ENCODE measurements around the gene OTUD5.

Gene OTUD5

DNA sequence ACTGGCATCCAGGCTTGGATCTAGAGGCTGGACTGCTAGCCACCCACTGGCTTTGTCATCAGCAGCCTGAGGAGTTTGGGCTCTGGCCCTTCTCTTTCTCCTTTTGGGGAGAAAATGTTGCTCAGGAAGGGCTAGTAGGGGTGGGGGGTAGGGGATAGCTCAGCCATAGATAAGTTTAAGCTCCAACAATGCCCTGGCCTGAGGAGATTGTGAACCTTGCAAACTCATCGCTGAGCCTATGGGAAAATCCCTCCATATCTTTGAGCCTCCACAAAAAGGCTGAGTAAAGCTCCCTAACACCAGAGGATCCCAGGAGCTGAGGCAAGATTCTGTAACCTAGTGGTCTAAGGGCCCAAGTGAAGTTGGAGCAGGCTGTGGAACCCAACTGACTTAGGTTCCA is 8.8 kb downstream of the OTUD5 start:
- DNase-seq (ENCODE audit: low read depth), result no peak
- H3K4me3 ChIP-seq (ENCODE audit: low read depth, low read length), result no peak overlapping the region
- TF ChIP-seq, protein P1, sequence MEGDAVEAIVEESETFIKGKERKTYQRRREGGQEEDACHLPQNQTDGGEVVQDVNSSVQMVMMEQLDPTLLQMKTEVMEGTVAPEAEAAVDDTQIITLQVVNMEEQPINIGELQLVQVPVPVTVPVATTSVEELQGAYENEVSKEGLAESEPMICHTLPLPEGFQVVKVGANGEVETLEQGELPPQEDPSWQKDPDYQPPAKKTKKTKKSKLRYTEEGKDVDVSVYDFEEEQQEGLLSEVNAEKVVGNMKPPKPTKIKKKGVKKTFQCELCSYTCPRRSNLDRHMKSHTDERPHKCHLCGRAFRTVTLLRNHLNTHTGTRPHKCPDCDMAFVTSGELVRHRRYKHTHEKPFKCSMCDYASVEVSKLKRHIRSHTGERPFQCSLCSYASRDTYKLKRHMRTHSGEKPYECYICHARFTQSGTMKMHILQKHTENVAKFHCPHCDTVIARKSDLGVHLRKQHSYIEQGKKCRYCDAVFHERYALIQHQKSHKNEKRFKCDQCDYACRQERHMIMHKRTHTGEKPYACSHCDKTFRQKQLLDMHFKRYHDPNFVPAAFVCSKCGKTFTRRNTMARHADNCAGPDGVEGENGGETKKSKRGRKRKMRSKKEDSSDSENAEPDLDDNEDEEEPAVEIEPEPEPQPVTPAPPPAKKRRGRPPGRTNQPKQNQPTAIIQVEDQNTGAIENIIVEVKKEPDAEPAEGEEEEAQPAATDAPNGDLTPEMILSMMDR (IDR thresholded peaks at IDR 0.05; ENCODE audit: insufficient read depth, low read depth, low read length, missing control alignments), result no peak

DNA sequence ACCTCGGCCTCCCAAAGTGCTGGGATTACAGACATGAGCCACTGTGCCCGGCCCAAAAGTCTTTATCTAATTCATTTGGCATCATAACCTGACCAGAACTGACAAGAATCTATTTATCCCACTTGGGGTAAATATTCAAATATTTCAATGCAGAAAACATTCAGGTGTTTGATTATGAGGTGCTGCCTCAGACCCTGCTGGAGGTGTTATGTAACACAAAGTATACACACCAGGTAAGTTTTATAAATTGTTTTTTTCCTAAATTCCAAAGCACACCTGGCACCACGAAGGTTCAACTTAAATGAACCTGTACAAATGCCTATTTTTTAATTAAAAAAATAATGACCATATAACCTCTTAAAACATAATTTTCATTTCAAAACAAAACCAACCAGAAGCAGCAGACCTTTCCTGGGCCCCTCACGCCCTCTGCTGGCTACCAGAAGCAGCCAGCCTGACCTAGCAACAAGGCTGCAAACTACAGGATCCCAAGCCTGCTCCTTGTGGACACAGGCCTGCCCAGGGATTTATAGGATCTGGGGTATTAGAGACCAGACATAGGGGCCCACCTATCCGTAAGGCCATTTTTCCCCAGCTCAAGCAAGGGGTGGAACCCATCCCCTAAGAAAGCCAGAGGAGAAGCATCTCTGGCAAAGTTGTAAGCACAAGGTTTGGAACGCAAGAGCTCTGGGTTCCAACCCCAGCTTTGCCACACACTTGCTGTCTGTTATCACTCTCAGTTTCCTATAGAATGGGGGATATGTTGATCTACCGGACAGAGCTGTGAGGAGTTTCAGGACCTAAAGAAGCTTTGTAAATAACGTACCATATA is 11.7 kb downstream of the OTUD5 start:
- DNase-seq (ENCODE audit: low read depth), result peak; percentile 64
- TF ChIP-seq, protein P1 (IDR thresholded peaks at IDR 0.05; ENCODE audit: insufficient read depth, low read depth, low read length, missing control alignments), result peak; percentile 72
- no peak overlapping the region for H3K4me3 ChIP-seq (ENCODE audit: low read depth, low read length)

DNA sequence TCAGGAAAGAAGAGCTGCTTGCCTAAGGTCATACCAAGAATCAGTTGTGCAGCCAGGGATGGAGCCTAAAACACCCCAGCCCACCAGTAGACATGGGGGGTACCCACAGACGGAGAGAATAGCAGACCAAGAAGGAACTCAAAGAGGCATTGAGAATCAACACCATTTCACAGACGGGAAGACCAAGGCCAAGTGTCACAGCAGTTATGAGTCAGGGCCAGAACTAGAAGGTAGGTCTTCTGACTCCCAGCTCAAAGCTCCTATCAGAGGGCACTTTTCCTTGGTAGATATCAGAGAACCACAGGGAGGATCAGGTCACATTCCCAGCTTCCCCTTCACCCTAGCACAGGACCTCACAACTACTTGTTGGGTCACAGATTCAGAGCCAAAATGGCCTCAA is 14.5 kb downstream of the OTUD5 start:
- H3K4me3 ChIP-seq (ENCODE audit: low read depth, low read length), result no peak overlapping the region
- TF ChIP-seq, protein P1 (IDR thresholded peaks at IDR 0.05; ENCODE audit: insufficient read depth, low read depth, low read length, missing control alignments), result no peak
- DNase-seq (ENCODE audit: low read depth), result no peak

DNA sequence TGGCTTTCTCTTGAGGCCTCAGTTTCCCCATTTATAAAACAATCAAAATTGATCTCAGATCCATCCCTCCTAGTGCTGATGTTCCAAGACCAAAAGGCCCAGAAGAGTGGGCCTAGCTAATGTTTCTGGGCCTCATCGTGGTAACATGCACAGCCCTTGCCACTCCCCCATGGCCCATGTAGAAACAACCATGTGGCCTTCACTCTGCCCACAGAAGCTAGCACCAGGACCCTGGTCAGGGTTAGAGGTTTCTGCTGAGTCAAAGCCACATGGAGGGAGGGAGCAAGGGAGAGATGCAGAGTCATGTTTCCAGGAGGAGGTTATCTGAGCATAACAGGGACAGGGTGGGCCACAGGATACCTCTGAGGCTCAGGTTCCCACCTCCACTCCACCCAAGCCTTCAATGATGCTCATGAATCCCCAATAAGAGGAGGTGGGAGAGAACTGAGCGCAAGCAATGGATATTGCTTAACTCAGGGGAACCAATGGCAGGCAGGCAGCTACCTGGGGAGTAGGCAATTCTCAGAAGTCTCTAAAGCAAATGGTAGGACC is 16.9 kb downstream of the OTUD5 start:
- DNase-seq (ENCODE audit: low read depth), result peak; percentile 54
- TF ChIP-seq, protein P1 (IDR thresholded peaks at IDR 0.05; ENCODE audit: insufficient read depth, low read depth, low read length, missing control alignments), result no peak
- H3K4me3 ChIP-seq (ENCODE audit: low read depth, low read length), result peak overlapping the region; percentile 45

DNA sequence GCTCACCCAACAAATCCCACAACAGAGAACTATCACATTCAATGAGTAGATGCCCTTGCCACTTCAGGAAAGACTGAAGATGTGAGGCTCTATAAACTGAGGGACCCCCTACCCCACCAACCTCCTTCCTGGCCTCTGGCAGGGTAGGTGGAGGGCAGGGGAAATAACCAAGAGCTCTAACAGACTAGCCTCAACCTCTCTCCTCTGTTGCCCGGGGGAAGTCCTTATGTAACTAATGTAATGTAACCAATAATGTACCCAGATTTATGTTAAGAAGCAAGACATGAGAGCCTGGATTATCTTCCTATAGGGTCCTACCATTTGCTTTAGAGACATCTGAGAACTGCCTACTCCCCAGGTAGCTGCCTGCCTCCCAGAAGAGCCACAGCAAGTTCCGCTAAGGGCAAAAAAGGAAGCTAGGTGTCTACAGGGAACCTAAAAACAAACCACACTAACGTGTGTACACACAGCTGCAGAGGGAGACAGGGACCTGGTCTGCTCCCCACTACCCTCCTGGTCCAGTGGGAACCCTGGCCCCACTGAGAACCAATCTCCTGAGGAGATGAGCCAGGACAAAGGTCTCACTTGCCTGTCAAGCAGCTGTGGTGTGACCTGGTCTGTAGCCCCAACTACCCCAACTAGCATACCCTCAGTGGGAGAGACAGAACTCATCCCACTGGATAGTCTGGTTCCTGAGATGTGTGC is 17.7 kb downstream of the OTUD5 start:
- H3K4me3 ChIP-seq (ENCODE audit: low read depth, low read length), result peak overlapping the region; percentile 45
- TF ChIP-seq, protein P1 (IDR thresholded peaks at IDR 0.05; ENCODE audit: insufficient read depth, low read depth, low read length, missing control alignments), result no peak
- DNase-seq (ENCODE audit: low read depth), result peak; percentile 75

DNA sequence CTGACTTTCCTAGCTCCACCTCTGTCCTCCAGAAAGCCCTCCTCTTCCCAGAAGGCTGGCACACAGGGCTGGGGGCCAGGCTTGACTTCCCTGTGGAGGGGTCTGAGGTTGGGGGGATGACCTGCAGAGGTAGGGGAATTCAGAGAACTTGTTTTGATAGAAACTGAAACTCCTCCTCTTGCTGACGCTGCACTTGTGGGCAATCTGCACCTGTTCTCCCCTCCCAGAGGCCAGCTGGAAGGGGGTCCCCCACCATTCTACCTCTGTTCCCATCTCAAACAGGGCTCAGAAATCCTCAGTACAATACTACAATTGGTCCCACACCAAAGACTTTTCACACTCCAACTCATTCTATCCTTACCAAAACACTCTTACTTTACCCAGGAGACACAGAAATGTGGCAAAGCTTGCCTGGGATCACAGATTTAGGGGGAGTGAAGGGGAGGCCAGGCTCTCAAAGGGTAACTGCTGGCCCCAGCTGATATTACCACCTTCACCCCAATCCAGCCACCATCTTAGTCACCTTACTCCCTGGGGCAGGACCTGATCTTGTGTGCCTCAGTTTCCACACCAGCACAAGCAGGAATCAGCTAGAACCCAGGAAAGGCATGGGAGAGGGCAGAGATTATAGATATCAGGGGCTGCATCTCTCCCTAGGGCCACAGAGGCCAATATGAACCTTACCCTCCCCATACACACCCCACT is 18.5 kb downstream of the OTUD5 start:
- peak; percentile 91 for DNase-seq (ENCODE audit: low read depth)
- H3K4me3 ChIP-seq (ENCODE audit: low read depth, low read length), result peak overlapping the region; percentile 45
- TF ChIP-seq, protein P1 (IDR thresholded peaks at IDR 0.05; ENCODE audit: insufficient read depth, low read depth, low read length, missing control alignments), result no peak
